ENCODE measurements around the gene ATL2.
A peak's percentile ranks its signal among the peaks of the same experiment; 100 is the strongest.
"Not testable (repeated sequence)": the region's sequence is repeated elsewhere in the genome, so short reads cannot be mapped to it uniquely, and the experiment has no call there.

ATL2 gene

DNA sequence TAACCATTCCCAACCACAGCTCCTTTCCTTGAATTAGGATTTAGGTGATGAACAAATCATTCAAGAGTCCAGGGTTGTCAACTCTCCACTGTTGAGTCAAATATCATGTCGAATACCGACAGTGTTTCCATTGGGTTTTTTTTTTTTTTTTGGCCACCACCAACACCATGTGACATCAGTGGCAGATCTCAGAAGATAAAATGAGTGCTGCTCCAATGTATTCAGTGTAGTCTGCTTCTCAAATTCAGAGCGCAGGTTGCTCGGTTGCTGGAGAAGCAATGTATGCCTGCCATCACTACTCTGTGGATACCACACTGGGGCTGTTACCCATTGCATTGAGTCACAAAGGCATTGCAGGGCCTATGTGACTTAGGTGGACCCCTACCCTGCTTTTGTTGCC lies 10.8 kb upstream of the ATL2 start:
- ATAC-seq = peak in 1 of 2 donors; percentile 36

DNA sequence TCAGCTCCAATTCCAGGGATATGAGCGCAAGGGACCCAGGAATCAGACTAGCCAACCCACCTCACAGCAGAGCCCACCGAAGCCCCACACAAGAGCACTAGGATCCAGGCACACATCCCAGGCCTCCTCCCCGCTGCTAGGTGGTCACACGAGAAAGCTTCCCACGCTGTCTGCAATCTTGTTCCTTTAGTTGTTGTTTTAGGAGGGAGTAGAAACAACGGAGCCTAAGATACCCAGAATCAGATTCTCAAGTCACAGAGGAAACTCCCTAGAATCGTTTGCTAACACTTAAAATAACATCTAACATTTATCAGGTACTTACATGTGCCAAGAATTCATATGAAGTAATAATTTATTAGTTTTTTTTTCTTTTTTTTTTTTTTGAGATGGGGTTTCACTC lies 9.7 kb upstream of the ATL2 start:
- ATAC-seq = no peak

DNA sequence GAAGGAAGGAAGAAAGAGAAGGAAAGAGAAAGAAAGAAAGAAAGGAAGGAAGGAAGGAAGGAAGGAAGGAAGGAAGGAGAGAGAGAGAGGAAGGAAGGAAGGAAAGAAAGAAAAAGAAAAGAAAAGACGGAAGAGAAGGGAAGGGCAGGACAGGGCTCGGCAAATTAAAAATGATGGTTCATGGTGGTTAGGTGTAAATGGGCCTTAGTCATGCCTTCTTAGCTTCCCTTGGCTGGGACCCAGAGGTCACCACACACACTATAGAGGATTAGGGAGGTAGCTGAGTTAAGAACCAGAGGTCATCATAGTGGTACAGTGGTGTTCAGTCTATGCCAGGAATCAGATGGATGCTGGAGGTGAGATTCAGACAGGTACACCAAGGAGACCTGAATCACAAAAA lies 9.3 kb upstream of the ATL2 start:
- no peak for ATAC-seq

DNA sequence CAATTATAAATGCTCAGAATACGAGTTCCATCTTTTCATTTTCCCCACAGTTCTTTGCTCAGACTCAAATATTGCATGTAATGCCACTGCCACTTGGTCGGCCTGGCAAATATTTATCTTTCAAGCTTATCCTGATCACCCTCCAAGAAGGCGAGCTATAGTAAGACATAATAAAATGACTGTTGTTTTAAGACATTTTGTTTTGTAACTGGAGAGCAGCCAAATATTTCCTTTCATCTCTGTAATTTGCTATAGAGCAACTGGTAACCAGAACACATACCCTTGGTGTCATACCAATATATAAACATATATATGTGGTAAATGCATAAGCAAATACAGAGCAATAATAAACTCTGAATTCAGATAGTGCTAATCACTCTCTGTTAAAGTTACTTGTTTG lies 7.3 kb upstream of the ATL2 start:
- no peak for ATAC-seq

DNA sequence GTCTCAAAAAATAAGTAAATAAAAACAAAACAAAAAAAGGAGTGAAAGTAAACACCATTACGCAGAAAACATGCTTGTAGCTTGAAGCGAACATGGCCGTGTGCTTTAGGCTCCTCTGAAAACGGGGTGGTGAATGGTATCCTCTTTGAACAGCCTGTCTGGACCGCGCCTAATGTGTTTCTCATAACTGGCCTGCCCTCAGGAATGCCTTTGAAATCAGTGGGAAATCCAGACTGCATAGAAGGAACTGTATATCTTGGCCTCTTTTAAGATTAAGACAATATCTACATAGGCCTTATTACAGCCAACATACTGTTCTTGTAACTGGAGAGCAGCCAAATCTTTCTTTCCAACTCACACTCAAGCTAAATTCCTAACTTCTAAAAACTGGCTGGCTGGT lies 6.7 kb upstream of the ATL2 start:
- ATAC-seq = not testable (repeated sequence)

DNA sequence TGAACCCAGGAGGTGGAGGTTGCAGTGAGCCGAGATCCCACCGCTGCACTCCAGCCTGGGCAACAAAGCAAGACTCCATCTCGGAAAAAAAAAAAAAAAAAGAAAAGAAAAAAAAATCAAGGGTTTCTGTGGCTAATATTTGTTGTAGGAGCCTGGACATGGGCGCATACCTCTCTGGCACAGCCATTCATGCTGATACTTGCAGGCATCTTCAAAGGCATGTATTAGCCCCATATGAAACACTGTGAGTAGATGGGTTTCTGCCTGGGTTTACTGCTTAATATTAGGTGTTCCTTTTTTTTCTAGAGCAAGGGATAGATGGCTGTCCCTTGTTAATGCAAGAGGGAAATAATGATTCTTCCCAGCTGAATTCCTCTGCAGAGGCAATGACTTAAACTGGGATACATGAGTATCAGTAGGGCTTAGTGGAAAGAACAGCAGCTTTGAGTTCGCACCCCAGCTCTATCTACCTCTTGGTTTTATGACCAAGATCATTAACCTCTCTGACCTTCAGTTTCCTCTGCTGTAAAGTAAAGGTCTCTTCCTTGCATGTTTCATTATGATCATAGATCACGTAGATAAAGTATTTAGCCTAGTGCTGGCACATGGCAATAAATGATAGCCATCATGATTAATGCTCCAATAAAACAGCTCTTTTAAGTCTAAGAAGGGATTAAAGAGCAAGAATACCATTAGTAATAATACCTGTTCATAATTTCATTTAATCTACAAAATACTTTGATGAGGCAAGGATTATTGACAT lies 4.5 kb upstream of the ATL2 start:
- ATAC-seq = no peak

DNA sequence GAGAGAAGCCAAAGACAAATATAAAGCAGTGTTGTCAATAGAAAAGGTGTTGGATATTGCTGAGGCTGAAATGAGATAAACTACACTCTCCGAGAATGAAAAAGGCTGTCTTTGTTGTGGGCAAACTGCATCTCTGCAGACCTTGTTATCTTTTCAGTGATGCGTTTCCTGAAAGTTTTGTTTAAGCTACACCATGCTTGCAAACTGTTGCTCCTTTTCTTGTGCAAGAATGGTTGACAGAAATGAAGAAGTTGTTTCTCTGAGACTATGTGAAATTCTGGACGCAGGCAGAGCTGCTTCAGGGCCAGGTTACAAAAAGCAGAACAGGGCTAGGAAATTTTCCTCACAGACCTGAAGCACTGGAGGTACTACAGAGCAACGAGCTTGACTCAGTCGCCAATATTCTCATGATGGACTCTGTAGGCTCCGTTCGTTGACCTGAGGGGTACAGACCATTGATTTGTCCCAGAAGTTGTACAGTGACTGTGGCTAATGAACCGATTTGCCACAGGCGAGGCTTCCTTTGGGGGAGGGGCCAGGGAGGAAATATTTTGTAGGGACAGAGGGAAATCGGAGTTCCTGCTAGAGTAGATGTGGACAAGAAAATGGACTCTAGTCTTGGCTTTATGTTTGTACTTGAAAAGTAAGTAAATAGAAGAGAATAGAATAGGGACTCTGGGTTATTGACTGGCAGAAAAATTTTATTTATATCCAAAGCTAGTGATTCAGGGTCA lies 3.5 kb upstream of the ATL2 start:
- no peak for ATAC-seq

DNA sequence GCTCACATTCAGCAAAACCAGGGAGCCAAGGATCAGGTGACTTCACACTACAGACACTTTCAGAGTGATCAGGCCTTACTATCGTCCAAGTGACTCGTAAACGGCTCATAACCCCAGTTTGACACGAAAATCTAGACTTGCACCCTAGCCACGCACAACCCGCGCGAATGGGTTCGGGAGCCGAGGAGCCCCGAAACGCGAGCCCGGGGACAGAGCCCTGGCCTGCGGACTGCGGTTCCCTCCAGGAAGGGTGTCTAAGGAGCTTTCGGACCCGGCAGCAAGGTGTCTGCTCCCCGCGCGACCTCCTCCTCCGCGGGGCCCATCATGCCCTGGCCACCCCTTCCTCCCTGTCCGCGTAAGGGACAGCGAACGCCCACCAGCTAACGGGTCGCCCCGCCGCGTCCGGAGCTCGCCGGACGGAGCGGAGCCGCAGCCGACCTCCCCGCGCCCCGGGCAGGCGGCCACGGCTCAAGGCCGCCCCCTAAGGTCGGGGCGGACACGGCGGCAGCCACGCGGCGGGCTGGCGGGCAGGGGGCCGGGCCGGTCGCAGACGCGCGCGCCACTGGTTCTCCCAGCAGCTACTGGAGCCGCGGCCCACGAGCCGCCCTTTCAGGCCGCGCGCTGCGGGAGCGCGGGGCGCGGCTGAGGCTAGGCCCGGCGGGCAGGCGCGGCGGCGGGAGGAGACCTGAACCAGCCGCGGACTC lies 575 bp downstream of the ATL2 start:
- peak; percentile 56 to 62 for ATAC-seq

DNA sequence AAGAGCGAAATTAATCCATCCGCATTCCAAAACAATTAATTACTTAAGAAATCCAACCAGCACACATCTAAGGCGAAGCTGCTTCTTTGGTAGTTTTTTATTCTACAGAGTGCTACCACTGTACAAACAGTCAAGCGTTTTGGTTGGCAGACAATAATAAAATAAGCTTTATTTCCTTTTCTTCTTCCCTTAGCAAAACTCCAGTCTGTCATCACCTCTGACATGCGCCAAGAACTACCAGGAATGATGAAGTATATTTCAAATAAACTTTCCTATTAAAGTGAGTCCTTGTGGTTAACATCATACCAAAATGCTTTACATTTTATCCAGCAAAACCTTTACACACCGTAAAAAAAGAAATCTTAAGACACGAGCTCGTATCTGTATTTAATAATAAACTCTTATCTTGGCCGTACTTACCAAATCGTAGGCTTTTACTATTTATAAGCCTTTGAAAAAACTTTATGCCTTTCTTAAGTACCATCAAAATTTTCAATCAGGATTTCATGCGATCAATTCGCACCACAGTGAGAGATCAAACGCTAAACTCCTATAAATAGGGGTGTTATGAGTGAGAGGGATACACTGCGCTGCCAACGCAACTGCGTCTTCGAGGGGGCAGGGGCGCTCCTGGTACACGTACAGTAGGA lies 1.3 kb downstream of the ATL2 start:
- ATAC-seq = no peak

DNA sequence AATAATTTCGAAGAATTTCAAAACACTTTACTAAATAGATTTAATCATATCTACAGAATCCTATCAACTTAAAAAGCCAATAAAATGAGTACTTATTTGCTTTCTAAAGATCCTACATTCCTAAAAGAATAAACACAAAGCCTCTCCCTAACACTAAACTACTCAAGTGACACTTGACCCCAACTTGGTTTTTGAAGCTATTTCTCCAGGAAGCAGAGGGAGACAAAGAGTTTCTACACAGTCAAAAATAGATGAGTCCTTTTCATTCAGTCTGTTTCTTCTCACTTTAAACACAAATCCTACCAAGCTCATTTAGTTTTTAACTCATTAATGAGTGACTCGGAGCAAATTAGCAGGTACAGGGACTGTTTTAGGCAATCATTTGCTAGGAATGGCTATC lies 2.1 kb downstream of the ATL2 start:
- ATAC-seq = no peak

DNA sequence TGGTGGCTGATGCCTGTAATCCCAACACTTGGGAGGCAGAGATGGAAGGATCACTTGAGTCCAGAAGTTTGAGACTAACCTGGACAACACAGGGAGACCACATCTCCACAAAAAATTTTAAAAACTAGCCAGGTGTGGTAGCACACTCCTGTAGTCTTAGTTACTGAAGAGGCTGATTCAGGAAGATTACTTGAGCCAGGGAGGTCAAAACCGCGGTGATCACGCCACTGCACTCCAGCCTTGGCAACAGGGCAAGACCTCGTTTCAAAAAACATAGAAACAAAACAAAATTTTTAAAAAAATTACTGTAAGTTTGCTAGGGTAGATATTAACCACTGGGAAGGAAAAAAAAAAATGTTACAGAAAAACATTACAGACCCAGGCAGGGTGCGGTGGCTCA lies 5.8 kb downstream of the ATL2 start:
- ATAC-seq = no peak

DNA sequence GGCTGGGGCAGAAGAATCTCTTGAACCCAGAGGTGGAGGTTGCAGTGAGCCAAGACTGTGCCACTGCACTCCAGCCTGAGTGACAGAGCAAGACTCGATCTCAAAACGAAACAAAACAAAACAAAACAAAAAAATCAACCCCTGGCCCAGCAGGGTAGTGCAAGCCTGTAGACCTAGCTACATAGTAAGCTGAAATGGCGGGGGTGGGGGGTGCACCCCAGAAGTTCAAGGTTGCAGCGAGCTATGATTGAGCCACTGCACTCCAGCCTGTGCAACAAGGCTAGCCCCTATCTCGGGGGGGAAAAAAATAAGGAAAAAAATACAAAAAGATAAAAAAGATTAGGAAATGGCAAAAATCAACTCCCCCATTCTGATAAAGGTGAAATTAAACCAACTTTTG lies 6.4 kb downstream of the ATL2 start:
- no peak for ATAC-seq

DNA sequence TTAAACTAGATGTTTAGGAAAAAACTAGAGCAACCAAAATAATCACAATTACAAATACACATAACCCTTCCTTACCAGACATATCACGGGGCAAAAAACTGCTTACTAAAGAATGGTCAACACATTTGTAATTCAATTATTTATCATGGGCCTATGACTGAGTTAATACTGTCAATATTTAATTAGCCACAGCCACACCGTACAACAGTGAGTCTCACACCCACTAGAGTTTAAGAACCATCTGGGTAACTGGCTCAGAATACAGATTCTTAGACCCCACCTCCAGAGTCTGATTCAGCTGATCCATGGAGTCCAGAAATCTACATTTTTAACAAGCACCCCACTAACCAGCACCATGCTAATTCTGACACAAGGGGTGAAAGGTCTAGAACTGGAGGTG lies 14.8 kb downstream of the ATL2 start:
- no peak for ATAC-seq

DNA sequence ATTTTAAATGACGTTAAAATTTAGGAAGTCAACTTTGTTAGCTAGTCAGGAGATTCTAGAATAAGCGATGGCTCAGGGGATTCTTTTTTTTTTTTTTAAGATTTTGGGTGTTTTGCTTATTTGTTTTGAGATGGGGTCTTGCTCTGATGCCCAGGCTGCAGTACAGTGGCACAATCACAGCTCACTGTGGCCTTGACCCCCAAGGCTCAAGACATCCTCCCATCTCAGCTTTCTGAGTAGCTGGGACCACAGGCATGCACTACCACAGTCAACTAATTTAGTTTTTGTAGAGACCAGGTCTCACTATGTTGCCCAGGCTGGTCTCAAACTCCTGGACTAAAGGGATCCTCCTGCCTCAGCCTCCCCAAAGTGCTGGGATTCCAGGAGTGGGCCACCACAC lies 16.9 kb downstream of the ATL2 start:
- ATAC-seq = no peak

DNA sequence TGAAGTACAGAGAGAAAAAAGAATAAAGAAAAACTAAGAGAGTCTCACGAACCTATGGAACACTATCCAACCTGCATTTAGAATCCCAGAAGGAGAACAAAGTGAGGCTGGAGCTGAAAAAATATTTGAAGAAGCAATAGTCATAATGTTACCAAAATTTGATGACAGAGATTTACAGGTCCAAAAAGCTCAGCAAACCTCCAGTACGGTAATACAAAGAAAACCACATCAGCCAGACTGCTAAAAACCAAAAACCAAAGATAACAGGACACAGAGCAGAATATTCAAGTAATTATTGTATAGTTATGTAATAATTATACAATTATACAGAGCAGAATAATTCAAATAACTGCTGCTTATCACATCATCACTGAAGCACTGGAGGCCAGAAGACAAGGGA lies 23.7 kb downstream of the ATL2 start:
- peak in 1 of 2 donors; percentile 41 for ATAC-seq

DNA sequence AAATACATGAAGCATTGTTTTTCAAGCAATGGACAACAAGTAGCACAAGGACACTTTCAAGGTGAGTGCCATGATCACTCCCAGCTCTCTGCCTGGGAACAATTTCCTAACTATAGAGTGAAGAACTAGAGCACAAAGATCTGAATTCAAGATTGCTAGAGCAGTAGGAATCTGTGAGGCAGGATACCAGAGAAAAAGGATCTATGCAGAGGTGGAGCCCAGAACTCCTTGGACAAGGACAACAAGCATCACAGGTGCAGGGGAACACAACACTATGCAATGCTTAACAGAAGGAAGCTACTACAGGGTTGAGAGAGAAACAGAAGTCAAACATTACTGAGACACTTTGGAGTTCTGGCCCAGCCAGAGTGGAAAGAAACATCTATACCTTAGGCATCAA lies 24.7 kb downstream of the ATL2 start:
- ATAC-seq = no peak

DNA sequence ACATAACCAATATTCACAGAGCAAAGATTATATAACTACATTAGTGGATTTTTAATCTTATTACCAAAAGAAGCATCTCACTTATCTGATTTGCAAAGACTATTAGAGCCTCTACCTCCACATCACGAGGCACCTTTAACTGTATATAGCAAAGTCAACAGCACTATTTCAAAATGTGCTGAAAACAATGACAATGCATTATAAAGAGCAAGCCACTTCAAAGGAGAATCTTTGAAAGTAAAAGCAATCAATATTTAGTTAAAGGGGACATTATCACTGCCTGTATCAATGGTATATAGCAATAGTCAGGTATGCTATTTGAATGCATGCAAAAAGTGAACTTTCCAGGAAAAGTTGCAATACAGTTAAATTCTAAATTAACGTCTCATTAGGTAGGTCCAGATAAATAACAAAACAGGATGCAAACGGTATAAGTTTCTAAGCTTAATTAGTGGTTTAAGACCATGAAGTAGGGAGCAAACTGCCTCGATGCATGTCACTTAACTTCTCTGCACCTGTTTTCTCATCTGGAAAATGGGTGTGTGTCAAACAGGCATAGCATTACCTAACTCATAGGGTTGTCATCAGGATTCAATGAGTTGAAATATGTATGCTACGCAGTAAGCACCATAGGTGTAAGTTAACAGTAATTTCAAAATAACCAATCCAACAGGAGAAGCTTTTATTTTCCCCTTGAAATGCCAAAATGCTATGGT lies 31.6 kb downstream of the ATL2 start:
- ATAC-seq = no peak

DNA sequence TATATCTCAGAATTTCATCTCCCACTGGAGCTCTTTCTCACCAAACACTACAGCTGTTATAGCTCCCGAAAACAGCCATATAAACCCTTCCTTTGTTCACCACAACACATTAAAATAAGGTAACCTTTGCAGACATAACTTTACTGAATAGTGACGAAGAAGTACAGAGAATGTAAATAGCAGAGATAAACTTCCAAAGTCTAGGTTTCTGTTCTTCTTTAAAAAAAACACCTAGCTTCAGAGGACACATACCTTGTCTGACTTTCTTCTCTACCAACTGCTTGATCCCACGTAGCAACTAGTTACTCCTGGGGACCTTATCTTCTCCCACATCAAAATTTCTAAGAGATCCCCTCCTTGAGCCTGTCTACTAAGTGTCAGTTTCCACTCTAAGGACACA lies 32.3 kb downstream of the ATL2 start:
- ATAC-seq = no peak

DNA sequence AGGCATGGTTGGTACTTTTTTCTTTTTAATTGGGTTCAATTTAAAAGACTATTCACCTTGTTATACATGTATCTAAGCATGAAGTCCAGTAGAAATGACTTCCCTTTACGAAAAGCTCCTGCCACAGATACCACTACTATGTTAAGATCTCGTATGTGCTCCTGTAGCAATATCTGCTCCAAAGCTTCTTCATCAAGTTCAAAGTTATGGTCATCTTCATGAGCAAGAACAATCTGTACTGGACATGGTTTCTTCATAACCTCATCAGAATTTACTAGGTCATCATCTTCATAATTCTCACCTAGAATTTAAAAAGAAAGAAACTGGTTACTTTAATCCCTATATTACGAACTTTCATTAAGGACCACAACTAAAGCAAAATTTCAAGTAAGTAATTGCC lies 33.9 kb downstream of the ATL2 start:
- ATAC-seq = no peak

DNA sequence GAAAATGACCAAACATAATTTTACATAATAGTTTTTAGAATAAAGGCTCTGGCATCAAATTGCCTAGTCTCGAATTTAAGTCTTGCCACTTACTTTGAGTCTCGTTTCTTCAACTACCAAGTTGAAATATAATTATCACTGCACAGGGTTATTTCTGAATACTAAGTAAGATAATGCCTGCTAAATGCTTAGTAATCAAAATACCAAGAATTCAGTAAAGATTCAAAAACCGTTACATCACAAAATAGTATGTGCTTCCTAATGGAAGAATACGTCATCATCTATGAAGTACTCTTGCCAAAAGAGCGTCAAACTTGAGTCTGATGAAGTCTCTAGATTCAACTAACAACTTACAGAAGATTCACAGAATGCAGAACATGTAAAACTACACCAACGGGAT lies 40.5 kb downstream of the ATL2 start:
- ATAC-seq = no peak

DNA sequence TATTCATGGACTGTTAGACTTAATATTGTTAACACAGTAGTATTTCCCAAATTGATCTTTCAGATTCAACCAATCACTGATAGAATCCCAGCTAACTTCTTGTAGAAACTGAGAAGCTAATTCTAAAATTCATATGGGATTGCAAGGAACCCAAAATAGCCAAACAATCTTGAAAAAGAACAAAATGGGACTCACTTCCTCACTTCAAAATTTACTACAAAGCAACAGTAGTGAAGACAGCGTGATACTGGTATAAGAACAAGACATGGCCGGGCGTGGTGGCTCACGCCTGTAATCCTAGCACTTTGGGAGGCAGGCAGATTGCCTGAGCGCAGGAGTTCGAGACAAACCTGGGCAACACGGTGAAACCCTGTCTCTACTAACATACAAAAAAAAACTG lies 46.3 kb downstream of the ATL2 start:
- no peak for ATAC-seq

DNA sequence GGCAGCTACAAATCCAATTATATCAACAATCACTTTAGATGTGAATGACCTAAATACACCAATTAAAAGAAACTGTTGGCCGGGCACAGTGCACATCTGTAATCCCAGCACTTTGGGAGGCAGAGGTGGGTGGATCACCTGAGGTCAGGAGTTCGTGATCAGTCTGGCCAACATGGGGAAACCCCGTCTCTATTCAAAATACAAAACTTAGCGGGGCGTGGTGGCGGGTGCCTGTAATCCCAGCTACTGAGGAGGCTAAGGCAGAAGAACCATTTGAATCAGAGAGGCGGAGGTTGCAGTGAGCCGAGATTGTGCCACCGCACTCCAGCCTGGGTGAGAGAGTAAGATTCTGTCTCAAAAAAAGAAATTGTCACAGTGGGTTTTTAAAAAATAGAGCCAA lies 49.5 kb downstream of the ATL2 start:
- ATAC-seq = no peak

DNA sequence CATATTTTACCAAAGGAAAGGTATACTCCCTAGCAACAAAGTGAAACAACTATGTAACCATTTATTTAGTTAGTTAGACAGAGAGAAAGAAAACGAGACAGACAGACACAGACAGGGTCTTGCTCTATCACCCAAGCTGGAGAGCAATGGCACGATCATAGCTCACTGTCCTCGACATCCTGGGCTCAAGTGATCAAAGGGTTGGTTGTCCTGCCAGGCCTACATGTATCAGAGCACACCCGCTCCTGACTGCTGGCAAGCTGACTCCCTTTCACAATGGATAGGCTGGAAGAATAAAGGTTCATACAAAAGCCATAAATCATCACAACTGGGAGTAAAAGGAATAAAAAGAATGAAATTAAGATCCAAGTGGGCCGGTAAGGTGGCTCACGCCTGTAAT lies 53.5 kb downstream of the ATL2 start:
- ATAC-seq = no peak
